ENCODE data around the gene XPR1. TPM values are rescaled to one million over a fixed set of nuclear protein-coding genes. Genes with fewer than 3 reads are reported as not detected.

XPR1 gene
- total and polyA plus RNA-seq, 2 experiments from 2014 or later: 4.9 to 15.6 TPM

- Histone ChIP-seq H3K9ac (no peak overlapping the region), H2AFZ (peak overlapping the region; percentile 87; the same call in 1 of the 2 replicates), H3K36me3 (ENCODE audit: low read depth) (no peaks in the 10 kb centered on the region), H3K79me2 (ENCODE audit: insufficient read depth) (no peaks in the 10 kb centered on the region), H3K4me1 (ENCODE audit: insufficient read depth) (peaks cover 12% of the 10 kb centered on the region), H3K9me3 (ENCODE audit: low read depth) (no peaks in the 10 kb centered on the region), H4K20me1 (ENCODE audit: insufficient read depth) (no peaks in the 10 kb centered on the region), H3K9me2 (ENCODE audit: insufficient read depth) (peaks cover 3% of the 10 kb centered on the region; the same call in 1 of the 2 replicates), H3K4me3 (no peak overlapping the region), H3F3A (ENCODE audit: insufficient read depth) (no peaks in the 10 kb centered on the region), H3K27me3 (replicated peaks; ENCODE audit: insufficient read depth) (no peaks in the 10 kb centered on the region), H3K4me2 (ENCODE audit: unreplicated experiment) (no peak overlapping the region), H3K27ac (no peak overlapping the region)
- no peak for TF ChIP-seq EZH2phosphoT487 (IDR thresholded peaks at IDR 0.05; ENCODE audit: insufficient read depth, low read depth)
- TF ChIP-seq EZH2 (IDR thresholded peaks at IDR 0.05; ENCODE audit: insufficient read depth, poor library complexity, severe bottlenecking): no peak
- 40 to 49% methylated on average over 3 of the region's 3 CpGs for WGBS, 2 experiments (ENCODE audit: low coverage in 1 of 2, low lambda C conversion rate in 2 of 2, missing lambda C conversion rate in 2 of 2)
- in situ Hi-C loops (cut with MboI): no loop called here
- no peak for DNase-seq
Measured at GRCh38 chr1:180610556-180611015, 21.2 kb upstream of the XPR1 start.

- H3K79me2 ChIP-seq (ENCODE audit: insufficient read depth): no peaks in the 10 kb centered on the region
- no peaks in the 10 kb centered on the region for H4K20me1 ChIP-seq (ENCODE audit: insufficient read depth)
- H3K4me3 ChIP-seq: no peak overlapping the region
- H3K27ac ChIP-seq: no peak overlapping the region
- H3K27me3 ChIP-seq (replicated peaks; ENCODE audit: insufficient read depth): no peaks in the 10 kb centered on the region
- H3K4me1 ChIP-seq (ENCODE audit: insufficient read depth): peaks cover 14% of the 10 kb centered on the region
- no peak overlapping the region for H3K9ac ChIP-seq
- H3F3A ChIP-seq (ENCODE audit: insufficient read depth): no peaks in the 10 kb centered on the region
- no peak overlapping the region for H3K4me2 ChIP-seq (ENCODE audit: unreplicated experiment)
- H3K9me3 ChIP-seq (ENCODE audit: low read depth): no peaks in the 10 kb centered on the region
- DNase-seq: peak; percentile 13
- 54 to 62% methylated on average over 9 of the region's 9 CpGs for WGBS, 2 experiments (ENCODE audit: low coverage in 1 of 2, low lambda C conversion rate in 2 of 2, missing lambda C conversion rate in 2 of 2)
- no peaks in the 10 kb centered on the region for H3K36me3 ChIP-seq (ENCODE audit: low read depth)
- in situ Hi-C loops (cut with MboI): no loop called here
- peaks cover 3% of the 10 kb centered on the region; the same call in 1 of the 2 replicates for H3K9me2 ChIP-seq (ENCODE audit: insufficient read depth)
- TF ChIP-seq EZH2phosphoT487 (IDR thresholded peaks at IDR 0.05; ENCODE audit: insufficient read depth, low read depth): no peak
- peak overlapping the region; percentile 23; the same call in 1 of the 2 replicates for H2AFZ ChIP-seq
Measured at GRCh38 chr1:180611016-180611930, 20.5 kb upstream of the XPR1 start.

DNA sequence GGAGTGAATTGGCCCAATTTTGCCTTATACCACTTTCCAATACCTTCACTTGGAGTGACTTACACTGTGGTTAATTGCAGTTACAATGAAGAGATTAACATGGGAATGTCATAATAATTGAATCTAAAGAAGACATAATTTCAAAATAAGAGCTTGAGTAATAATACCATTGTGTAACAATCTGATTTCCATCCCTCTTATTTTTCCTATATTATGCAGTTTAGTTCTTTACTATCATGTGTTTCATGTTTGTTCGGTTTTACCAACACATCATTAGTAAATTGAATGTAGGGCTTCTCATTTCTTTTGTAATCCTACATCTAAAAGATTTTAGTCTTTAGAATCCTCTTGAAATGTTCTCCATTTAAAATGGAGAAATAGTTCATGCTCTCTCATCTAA lies 19.2 kb upstream of the XPR1 start:
- TF ChIP-seq EZH2 (IDR thresholded peaks at IDR 0.05; ENCODE audit: insufficient read depth, poor library complexity, severe bottlenecking) (no peak), EZH2phosphoT487 (IDR thresholded peaks at IDR 0.05; ENCODE audit: insufficient read depth, low read depth) (no peak)
- no peak for DNase-seq
- Histone ChIP-seq H3K36me3 (ENCODE audit: low read depth) (no peaks in the 10 kb centered on the region), H3K4me3 (no peak overlapping the region), H3K9ac (no peak overlapping the region), H4K20me1 (ENCODE audit: insufficient read depth) (no peaks in the 10 kb centered on the region), H3K27ac (no peak overlapping the region), H3K27me3 (replicated peaks; ENCODE audit: insufficient read depth) (no peaks in the 10 kb centered on the region), H2AFZ (no peak overlapping the region; the same call in 1 of the 2 replicates), H3F3A (ENCODE audit: insufficient read depth) (no peaks in the 10 kb centered on the region), H3K4me2 (ENCODE audit: unreplicated experiment) (no peak overlapping the region), H3K9me3 (ENCODE audit: low read depth) (no peaks in the 10 kb centered on the region), H3K9me2 (ENCODE audit: insufficient read depth) (peaks cover 3% of the 10 kb centered on the region; the same call in 1 of the 2 replicates), H3K79me2 (ENCODE audit: insufficient read depth) (no peaks in the 10 kb centered on the region), H3K4me1 (ENCODE audit: insufficient read depth) (peaks cover 16% of the 10 kb centered on the region)
- WGBS, 2 experiments (ENCODE audit: low coverage in 1 of 2, low lambda C conversion rate in 2 of 2, missing lambda C conversion rate in 2 of 2): 83 to 88% methylated on average over 1 of the region's 1 CpG
- in situ Hi-C loops (cut with MboI): no loop called here

DNA sequence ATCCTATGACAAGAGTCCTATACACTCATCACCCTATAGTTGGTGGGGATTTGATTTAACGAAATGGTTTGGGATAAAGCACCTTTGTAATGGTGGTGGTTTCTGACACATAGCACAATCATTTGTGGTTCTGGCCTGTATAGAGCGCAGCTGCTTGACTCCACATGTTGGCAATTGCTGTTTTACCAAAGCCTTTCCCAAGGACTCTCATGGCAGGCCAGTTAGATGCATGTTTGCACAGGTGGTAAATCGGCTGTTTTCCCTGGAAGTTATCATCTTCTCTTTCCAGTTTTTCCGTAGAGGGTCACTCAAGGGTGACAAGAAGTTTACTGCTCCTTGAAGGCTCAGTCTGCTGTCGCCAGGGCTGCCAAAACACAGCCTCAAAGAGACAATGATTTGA lies 17.1 kb upstream of the XPR1 start:
- WGBS, 2 experiments (ENCODE audit: low coverage in 1 of 2, low lambda C conversion rate in 2 of 2, missing lambda C conversion rate in 2 of 2): 44 to 52% methylated on average over 5 of the region's 5 CpGs
- no peaks in the 10 kb centered on the region for H3F3A ChIP-seq (ENCODE audit: insufficient read depth)
- H3K27me3 ChIP-seq (replicated peaks; ENCODE audit: insufficient read depth): 0 out of 2 replicates have a peak, but pooled peaks cover 5% of the 10 kb centered on the region
- H2AFZ ChIP-seq: no peak overlapping the region
- H3K9ac ChIP-seq: no peak overlapping the region
- in situ Hi-C loops (cut with MboI): no loop called here
- H4K20me1 ChIP-seq (ENCODE audit: insufficient read depth): no peaks in the 10 kb centered on the region
- no peak for DNase-seq
- H3K4me1 ChIP-seq (ENCODE audit: insufficient read depth): peaks cover 13% of the 10 kb centered on the region
- TF ChIP-seq EZH2 (IDR thresholded peaks at IDR 0.05; ENCODE audit: insufficient read depth, poor library complexity, severe bottlenecking) (no peak), EZH2phosphoT487 (IDR thresholded peaks at IDR 0.05; ENCODE audit: insufficient read depth, low read depth) (no peak)
- no peak overlapping the region for H3K27ac ChIP-seq
- no peak overlapping the region for H3K4me2 ChIP-seq (ENCODE audit: unreplicated experiment)
- H3K36me3 ChIP-seq (ENCODE audit: low read depth): no peaks in the 10 kb centered on the region
- no peaks in the 10 kb centered on the region for H3K79me2 ChIP-seq (ENCODE audit: insufficient read depth)
- no peaks in the 10 kb centered on the region for H3K9me2 ChIP-seq (ENCODE audit: insufficient read depth)
- no peaks in the 10 kb centered on the region for H3K9me3 ChIP-seq (ENCODE audit: low read depth)
- H3K4me3 ChIP-seq: no peak overlapping the region

Data from GM23248 (cell line).